22Rv1 (cell line): Measurements from ENCODE around the gene CLDN5.

Experiments used
- CTCF ChIP-seq: fragments of 450-650 bp; IDR thresholded peaks from 2 replicates; pipeline ENCODE4 v1.5.1; 2017; ENCODE audit warnings: mild to moderate bottlenecking
- ZFX ChIP-seq: fragments of 450-650 bp; IDR thresholded peaks from 2 replicates; pipeline ENCODE4 v1.6.1; 2017; ENCODE audit warnings: antibody characterized with exemption, borderline replicate concordance

GRCh38 chr22:19569976-19570375 lies 45.8 kb upstream of the CLDN5 start:
- TF ChIP-seq CTCF: no peak
- TF ChIP-seq ZFX: no peak
